Parathyroid adenoma (tissue), 2 donors: ENCODE measurements around the gene NFATC2.

Source experiments
- H2AFZ ChIP-seq: fragments of 300-600 bp; sonication (generic); one replicate; pipeline ENCODE4 v1.7.0; 2017; ENCODE audit warnings: antibody characterized with exemption, mild to moderate bottlenecking
- H3K27ac ChIP-seq: fragments of 300-600 bp; sonication (generic); one replicate; pipeline ENCODE4 v1.7.0; 2017
- H3K27me3 ChIP-seq: fragments of 300-600 bp; sonication (generic); one replicate; pipeline ENCODE4 v1.7.0; 2017; ENCODE audit warnings: low read length; ENCODE audit not compliant: control insufficient read depth, insufficient read depth
- H3K36me3 ChIP-seq: fragments of 300-600 bp; sonication (generic); one replicate; pipeline ENCODE4 v1.7.0; 2017; ENCODE audit warnings: low read length; ENCODE audit not compliant: control insufficient read depth, insufficient read depth
- H3K4me1 ChIP-seq: fragments of 300-600 bp; sonication (generic); one replicate; pipeline ENCODE4 v1.7.0; 2017; ENCODE audit warnings: control low read depth
- H3K4me2 ChIP-seq: fragments of 300-600 bp; sonication (generic); one replicate; pipeline ENCODE4 v1.7.0; 2017; ENCODE audit warnings: low read length
- H3K4me3 ChIP-seq: fragments of 300-600 bp; sonication (generic); one replicate; pipeline ENCODE4 v1.7.0; 2017; ENCODE audit warnings: low read depth, low read length
- H3K79me2 ChIP-seq: fragments of 300-600 bp; sonication (generic); one replicate; pipeline ENCODE4 v1.7.0; 2017; ENCODE audit warnings: control low read depth
- H3K9ac ChIP-seq: fragments of 300-600 bp; sonication (generic); one replicate; pipeline ENCODE4 v1.7.0; 2017; ENCODE audit warnings: mild to moderate bottlenecking
- H3K9me3 ChIP-seq: fragments of 300-600 bp; sonication (generic); one replicate; pipeline ENCODE4 v1.7.0; 2017; ENCODE audit warnings: low read length; ENCODE audit not compliant: control insufficient read depth
- CTCF ChIP-seq: fragments of 300-600 bp; sonication (generic); IDR thresholded peaks from one replicate; pipeline ENCODE4 v1.7.0; 2017; ENCODE audit warnings: antibody characterized with exemption, mild to moderate bottlenecking
- donor health status: primary hyperparathyroidism.

The NFATC2 gene

GRCh38 chr20:51496964-51497363, 45.6 kb downstream of the NFATC2 start:
- no peak overlapping the region for H3K27ac ChIP-seq
- no peaks in the 10 kb centered on the region for H3K79me2 ChIP-seq
- TF ChIP-seq CTCF, result no peak
- H3K4me1 ChIP-seq, result no peaks in the 10 kb centered on the region
- no peaks in the 10 kb centered on the region for H3K9me3 ChIP-seq
- no peak overlapping the region for H3K9ac ChIP-seq
- H3K36me3 ChIP-seq, result no peaks in the 10 kb centered on the region
- H3K4me3 ChIP-seq, result no peak overlapping the region
- H3K4me2 ChIP-seq, result no peak overlapping the region
- H2AFZ ChIP-seq, result no peak overlapping the region
- no peaks in the 10 kb centered on the region for H3K27me3 ChIP-seq

- no peak for TF ChIP-seq CTCF
- H3K4me3 ChIP-seq, result no peak overlapping the region
- H3K9me3 ChIP-seq, result no peaks in the 10 kb centered on the region
- no peaks in the 10 kb centered on the region for H3K4me1 ChIP-seq
- H3K9ac ChIP-seq, result no peak overlapping the region
- no peaks in the 10 kb centered on the region for H3K79me2 ChIP-seq
- H3K4me2 ChIP-seq, result no peak overlapping the region
- no peak overlapping the region for H3K27ac ChIP-seq
- no peaks in the 10 kb centered on the region for H3K27me3 ChIP-seq
- no peaks in the 10 kb centered on the region for H3K36me3 ChIP-seq
- no peak overlapping the region for H2AFZ ChIP-seq
Observed at GRCh38 chr20:51495921-51496545, 46.5 kb downstream of the NFATC2 start.

- H3K36me3 ChIP-seq, result no peaks in the 10 kb centered on the region
- no peak overlapping the region for H3K9ac ChIP-seq
- no peaks in the 10 kb centered on the region for H3K27me3 ChIP-seq
- H3K79me2 ChIP-seq, result no peaks in the 10 kb centered on the region
- no peaks in the 10 kb centered on the region for H3K4me1 ChIP-seq
- no peak overlapping the region for H3K4me3 ChIP-seq
- H2AFZ ChIP-seq, result no peak overlapping the region
- H3K27ac ChIP-seq, result no peak overlapping the region
- TF ChIP-seq CTCF, result no peak
- H3K4me2 ChIP-seq, result no peak overlapping the region
- H3K9me3 ChIP-seq, result no peaks in the 10 kb centered on the region
Observed at GRCh38 chr20:51495291-51495690, 47.2 kb downstream of the NFATC2 start.

- no peak overlapping the region for H3K4me3 ChIP-seq
- no peaks in the 10 kb centered on the region for H3K4me1 ChIP-seq
- H3K36me3 ChIP-seq, result no peaks in the 10 kb centered on the region
- no peaks in the 10 kb centered on the region for H3K27me3 ChIP-seq
- no peaks in the 10 kb centered on the region for H3K79me2 ChIP-seq
- no peaks in the 10 kb centered on the region for H3K9me3 ChIP-seq
- H2AFZ ChIP-seq, result no peak overlapping the region
- no peak overlapping the region for H3K9ac ChIP-seq
- TF ChIP-seq CTCF, result no peak
- H3K27ac ChIP-seq, result no peak overlapping the region
- H3K4me2 ChIP-seq, result no peak overlapping the region
Observed at GRCh38 chr20:51494241-51495110, 48.0 kb downstream of the NFATC2 start.
